Inferior parietal cortex (tissue), 1 donor: ENCODE results near the gene DMWD.
"Not testable (repeated sequence)": the region's sequence is repeated elsewhere in the genome, so short reads cannot be mapped to it uniquely, and the experiment has no call there.

ENCODE experiments used
- DNase-seq: peaks from one replicate; pipeline ENCODE4 v3.0.0-alpha.2; 2016; ENCODE audit errors: extremely low spot score

The DMWD gene

DNA sequence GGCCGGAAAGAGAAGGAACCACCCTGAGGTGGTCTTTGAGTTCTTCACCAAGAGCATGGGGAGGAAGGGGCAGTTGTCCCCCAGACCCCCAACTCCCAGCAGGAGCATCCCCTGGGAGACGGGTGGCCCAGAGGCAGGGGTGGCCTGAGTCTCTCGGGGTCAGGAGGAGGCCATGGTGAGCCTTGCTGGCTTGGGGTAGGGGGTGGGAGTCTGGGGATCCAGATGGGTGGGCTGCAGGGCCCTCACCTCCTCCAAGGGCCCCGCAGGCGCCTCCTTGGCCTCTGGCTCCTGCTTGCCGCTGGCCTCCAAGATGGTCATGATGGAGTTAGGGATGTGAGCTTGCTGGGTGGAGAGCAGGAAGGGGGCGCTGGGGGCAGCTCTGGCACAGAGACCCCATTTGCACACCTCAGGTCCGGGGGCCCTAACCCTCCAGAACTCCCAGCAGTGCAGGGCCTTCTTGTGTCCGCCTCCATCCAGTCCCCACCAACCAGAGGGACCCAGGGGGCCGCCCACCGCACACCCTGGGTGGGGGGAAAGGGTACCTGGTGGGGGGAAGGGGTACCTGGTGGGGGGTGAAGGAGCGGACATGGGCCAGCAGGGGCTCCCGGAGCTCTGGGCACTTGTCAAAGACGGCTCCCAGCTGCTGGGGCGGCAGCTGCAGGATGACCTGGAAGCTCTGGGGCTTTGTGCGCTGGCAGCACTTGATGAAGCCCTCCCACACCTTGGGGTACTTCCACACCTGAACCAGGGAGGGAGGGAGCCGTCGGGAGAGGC is 23.8 kb upstream of the DMWD start:
- no peak for DNase-seq

DNA sequence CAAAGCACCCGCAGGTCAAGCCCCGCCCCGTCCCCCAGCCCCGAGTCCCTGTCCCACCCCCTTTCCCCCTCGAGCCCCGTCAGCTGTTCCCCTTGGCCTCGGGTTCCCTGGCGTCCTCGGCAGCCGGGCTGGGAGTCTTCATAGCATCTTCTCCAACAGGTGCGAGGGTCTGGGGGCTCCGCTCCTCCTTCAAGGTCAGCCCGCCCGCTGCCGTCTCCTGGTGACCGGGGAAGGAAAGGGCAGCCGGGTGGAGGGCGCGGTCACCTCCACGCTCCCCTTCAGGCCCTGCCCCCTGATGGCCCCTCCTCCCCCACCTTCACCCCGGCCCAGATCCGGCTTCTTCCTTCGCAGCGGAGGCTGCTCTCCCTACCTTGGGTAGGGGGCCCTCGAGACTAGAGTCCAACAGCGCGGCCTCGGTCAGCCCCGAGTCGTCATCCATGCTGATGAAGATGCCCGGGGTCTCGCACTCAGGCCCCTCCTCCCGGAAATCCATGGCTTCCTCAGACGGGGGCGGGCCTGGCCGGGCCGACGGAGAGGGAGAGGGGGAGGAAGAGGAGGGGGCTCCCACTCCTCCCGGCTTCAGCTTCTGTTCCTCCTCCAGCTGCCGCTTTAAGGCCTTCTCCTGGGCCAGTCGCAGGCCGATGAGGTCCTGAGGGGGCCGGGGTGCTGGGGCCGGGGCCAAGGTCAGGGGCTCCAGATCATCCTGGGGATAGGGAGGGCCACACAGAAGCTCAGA is 23.0 kb upstream of the DMWD start:
- DNase-seq: no peak

DNA sequence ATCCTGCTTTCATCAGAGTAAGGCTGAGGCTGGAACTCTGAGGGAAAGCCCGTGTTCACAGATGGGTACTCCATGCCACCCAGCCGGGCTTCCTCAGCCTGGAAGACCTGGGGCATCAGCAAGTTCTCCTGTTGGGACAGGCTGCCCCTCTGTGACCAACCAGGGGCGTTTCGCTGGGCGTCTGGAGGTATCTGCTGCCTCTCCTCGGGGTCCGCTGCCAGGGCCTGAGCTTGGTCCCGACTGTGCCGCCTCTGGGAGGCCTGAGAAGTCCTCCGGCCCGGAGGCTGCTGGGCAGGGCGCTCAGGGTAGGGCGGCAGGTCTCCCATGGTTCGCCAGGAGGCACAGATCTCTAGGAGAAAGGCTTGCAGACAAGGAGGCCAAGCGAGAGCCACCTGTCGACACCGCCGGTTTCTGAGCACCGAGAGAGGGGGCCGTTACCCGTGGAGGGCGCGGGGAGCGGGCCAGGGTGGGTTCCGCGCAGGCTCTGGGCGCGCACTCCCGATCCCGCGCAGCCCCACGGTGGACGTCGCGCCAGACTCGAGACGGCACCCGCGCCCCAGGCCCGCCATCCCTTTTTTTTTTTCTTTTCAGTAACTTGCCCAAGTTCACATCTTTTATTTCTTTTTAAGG is 22.3 kb upstream of the DMWD start, which contains the start of gene RSPH6A:
Gene RSPH6A, minus strand, starts transcription at position 458 of the 630 bp plus-strand sequence. Its CDS starts 132 bp downstream, at position 326.
- no peak for DNase-seq

- DNase-seq: no peak
Observed at GRCh38 chr19:45814166-45814780, 21.6 kb upstream of the DMWD start.

- DNase-seq: no peak
Observed at GRCh38 chr19:45812297-45812696, 19.7 kb upstream of the DMWD start.

DNA sequence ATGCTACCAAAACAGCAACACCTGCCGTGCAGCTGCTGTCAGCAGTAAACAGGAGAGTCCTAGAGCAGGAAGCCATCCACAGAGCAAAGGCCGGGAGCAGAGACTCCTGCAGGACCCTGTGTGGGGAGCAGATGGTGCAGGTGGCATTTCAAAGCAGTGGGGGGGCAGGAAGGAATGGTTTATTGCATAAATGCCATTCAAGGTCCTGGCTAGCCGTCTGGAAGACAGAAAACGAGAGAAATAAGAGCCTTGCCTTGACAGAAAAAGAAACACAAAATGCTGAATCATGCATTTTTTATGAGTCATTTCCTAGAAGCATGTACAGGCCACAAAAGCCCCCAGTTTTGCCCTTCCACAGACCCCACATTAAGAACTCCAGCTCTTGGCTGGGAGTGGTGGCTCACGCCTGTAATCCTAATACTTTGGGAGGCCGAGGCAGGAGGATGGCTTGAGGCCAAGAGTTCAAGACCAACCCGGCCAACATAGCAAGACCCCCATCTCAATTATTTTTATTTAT is 17.1 kb upstream of the DMWD start:
- no peak for DNase-seq

DNA sequence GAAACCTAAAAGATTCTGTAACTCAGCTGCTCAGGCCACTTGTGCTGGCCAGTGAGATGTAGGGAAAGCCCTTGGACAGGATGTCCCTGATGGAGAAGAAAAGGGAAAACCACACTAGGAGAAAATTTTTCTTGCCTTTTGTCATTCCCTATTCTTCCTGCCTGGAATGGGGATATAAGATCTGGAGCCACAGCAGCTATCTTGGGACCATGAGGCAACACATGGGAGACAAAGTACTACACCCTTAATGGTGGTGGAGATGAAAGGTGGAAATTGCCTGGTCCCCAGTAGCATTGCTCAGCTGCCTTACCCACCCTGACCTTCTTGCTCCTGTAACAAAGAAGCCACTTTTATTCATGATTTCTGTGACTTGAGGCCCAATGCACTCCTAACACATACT is 13.1 kb upstream of the DMWD start:
- no peak for DNase-seq

GRCh38 chr19:45804959-45805230 is 12.2 kb upstream of the DMWD start:
- no peak for DNase-seq

- no peak for DNase-seq
Observed at GRCh38 chr19:45804140-45804958, 11.7 kb upstream of the DMWD start.

DNA sequence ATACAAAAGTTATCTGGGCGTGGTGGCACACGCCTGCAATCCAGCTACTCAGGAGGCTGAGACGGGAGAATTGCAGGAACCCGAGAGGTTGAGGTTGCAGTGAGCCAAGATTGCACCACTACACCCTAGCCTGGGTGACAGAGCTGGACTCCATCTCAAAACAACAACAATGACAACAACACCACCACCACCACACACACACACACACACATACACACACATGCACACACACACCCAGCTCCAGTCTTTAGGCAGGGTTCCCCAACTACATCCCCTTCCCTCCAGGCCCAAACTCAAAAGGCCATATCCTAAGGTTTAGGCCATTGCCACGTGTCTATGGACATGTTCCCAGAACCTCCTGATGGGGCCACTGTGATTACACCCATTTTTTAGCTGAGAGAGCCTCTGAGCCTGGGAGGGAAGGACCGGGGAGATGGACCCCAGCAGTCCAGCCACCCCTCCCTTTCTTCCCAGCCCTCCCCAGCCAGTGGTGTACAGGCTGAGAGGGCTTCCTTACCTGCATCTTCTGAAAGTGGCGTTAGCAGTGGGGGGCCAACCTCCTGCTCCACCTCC is 9.0 kb upstream of the DMWD start:
- DNase-seq: no peak

DNA sequence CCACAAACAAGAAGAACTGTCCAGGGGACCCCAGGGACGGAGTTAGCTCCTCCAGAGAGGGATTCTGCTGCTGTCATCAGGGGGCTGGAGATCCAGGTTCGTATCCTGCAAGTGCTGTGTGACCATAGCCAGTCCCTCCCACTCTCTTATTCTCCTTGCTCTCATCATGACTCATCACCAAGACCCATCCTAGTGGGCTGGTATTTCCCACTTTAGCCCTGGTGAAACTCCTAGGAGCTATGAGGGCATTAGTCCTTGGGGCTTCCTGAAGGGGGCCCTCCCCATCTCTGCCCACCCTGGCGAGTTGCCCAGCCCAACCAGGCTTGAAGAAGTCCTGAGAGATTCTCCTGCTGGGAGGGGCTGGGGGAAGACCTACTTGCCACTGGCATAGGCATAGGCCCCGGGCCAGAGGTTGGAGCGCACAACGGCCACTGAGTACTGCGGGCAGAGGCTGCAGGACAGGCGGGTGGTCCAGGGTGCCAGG is 7.5 kb upstream of the DMWD start:
- no peak for DNase-seq

DNA sequence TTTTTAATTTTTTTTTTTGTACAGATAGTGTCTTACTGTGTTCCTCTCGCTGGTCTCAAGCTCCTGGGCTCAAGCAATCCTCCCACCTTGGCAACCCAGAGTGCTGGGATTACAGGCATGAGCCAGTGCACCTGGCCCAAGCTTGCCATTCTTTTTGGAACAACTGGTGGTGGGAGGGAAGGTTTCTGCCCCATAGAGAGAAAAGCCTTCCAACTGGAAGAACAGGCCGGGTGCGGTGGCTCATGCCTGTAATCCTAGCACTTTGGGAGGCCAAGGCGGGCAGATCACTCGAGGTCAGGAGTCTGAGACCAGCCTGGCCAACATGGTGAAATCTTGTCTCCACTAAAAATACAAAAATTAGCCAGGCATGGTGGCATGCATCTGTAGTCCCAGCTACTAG is 6.9 kb upstream of the DMWD start:
- DNase-seq: not testable (repeated sequence)

GRCh38 chr19:45798995-45799517 is 6.4 kb upstream of the DMWD start:
- DNase-seq: peak; percentile 77

DNA sequence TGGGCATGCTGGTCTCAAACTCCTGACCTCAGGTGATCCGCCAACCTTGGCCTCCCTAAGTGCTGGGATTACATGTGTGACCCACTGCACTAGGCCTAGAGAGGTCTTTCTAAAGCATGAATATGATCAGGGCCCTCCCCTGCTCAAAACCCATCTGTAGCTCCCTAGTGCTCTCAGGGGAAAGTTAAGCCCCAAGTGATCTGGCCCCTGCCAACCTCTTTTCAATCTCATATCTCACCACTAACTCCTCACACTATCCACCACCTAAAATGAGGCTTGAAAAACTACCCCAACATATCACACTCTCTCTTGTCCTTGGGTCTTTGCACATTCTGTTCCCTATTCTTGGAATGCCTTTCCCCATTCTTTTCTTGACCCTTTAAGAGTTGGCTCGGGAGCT is 2.0 kb upstream of the DMWD start:
- no peak for DNase-seq

- DNase-seq: no peak
Observed at GRCh38 chr19:45793876-45794275, 1.2 kb upstream of the DMWD start.

DNA sequence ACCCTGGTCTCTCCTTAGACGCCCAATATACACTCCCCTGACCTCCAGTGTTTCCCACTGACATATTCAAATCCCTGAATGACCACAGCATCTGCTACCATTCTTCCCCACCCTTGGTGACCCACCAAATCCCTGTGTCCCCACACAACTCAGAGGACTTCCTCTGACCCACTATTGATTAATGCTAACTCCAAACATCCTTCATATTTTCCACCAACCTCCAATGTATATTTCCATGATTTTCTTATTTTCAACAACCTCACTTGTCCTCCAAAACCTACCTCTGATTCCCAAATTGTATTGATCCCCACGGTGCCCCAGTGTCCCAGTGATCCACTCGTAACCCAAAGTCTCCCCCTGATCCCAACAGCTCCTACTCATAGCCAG is 526 bp upstream of the DMWD start:
- no peak for DNase-seq

GRCh38 chr19:45791744-45792469 is 738 bp downstream of the DMWD start:
- DNase-seq: no peak

DNA sequence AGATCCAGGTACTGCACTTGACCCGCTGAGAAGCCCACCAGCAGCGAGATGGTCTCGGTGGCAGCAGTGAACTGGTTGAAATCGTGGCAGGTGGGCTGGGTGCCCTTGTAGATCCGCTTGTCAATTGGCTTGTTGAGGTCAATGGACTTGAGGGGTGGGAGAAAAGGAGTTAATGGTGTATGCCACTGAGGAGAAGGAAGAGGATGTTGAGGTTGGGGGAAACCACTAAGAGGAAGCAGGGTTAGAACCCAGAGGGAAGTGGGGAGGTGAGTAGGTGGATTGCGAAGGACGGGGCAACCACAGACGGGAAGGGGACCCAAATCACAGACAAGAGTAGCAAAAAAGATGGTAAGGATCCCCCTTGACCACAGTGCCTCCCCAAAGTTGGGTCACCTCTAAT is 1.7 kb downstream of the DMWD start:
- DNase-seq: no peak

GRCh38 chr19:45789035-45789786 is 3.4 kb downstream of the DMWD start:
- no peak for DNase-seq
